Activated naive CD8-positive, alpha-beta T cell treated with anti-CD3 and anti-CD28 coated beads, Interleukin-2, amount 50 U/mL, for 16 hours (primary cell): ENCODE measurements around the gene ETNK2.

Experiments
- DNase-seq: peaks from one replicate; pipeline ENCODE4 v3.0.0-alpha.2; 2020; ENCODE audit warnings: low read depth, low spot score

Gene ETNK2

GRCh38 chr1:204177133-204177532 lies 25.3 kb upstream of the ETNK2 start:
- no peak for DNase-seq

- no peak for DNase-seq
Observed at GRCh38 chr1:204176049-204176448, 24.2 kb upstream of the ETNK2 start.

GRCh38 chr1:204174958-204175357 lies 23.1 kb upstream of the ETNK2 start:
- no peak for DNase-seq

- DNase-seq: no peak
Observed at GRCh38 chr1:204172404-204173029, 20.7 kb upstream of the ETNK2 start.

- DNase-seq: no peak
Observed at GRCh38 chr1:204171751-204172178, 19.9 kb upstream of the ETNK2 start.

- no peak for DNase-seq
Observed at GRCh38 chr1:204170494-204171155, 18.8 kb upstream of the ETNK2 start.

GRCh38 chr1:204169858-204170257 lies 18.0 kb upstream of the ETNK2 start:
- no peak for DNase-seq

- DNase-seq: no peak
Observed at GRCh38 chr1:204167730-204168129, 15.9 kb upstream of the ETNK2 start.

- DNase-seq: no peak
Observed at GRCh38 chr1:204166219-204166618, 14.4 kb upstream of the ETNK2 start, which contains the start of gene REN. REN (minus strand) TSS chr1:204166337; CDS start chr1:204166293, 44 bp downstream.

GRCh38 chr1:204162494-204163074 lies 10.7 kb upstream of the ETNK2 start:
- peak; percentile 60 for DNase-seq

- DNase-seq: no peak
Observed at GRCh38 chr1:204161609-204162493, 10.0 kb upstream of the ETNK2 start.

- no peak for DNase-seq
Observed at GRCh38 chr1:204157962-204158361, 6.1 kb upstream of the ETNK2 start.

- DNase-seq: no peak
Observed at GRCh38 chr1:204155881-204156280, 4.0 kb upstream of the ETNK2 start.

- no peak for DNase-seq
Observed at GRCh38 chr1:204154568-204155255, 2.9 kb upstream of the ETNK2 start.

GRCh38 chr1:204153667-204154066 lies 1.8 kb upstream of the ETNK2 start:
- DNase-seq: no peak

GRCh38 chr1:204152310-204153044 lies 633 bp upstream of the ETNK2 start:
- DNase-seq: no peak

GRCh38 chr1:204150702-204151551 lies 917 bp downstream of the ETNK2 start:
- DNase-seq: no peak

- no peak for DNase-seq
Observed at GRCh38 chr1:204149635-204150565, 1.9 kb downstream of the ETNK2 start.

GRCh38 chr1:204149107-204149506 lies 2.7 kb downstream of the ETNK2 start:
- DNase-seq: no peak
